ENCODE results near the gene ZNF804A. TPM values are rescaled to one million over a fixed set of nuclear protein-coding genes. Genes with fewer than 3 reads are reported as not detected.

Gene ZNF804A
- total RNA-seq, 1 donor from 2014 or later, result 23.1 TPM

DNA sequence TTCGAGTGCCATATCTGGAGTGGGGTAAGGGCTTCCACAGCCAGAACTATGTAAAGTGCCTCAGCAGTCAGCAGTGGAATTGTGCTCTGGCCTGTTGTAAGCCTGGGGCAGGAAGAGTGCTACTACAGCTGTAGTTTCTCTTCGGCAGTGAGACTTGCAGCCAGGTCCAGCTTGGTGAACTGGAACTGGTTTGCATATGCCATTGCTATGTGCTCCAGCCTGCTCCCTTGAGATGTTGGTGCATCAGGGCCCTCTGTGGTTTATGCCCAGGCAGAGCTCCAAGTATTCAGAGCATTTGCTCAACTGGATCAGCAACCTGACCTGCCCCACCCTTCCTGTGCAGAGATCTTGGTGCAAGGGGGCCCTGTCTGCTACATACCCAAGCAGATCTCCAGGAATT, 47.8 kb downstream of the ZNF804A start:
- H3K27ac Mint-ChIP-seq (ENCODE audit: unreplicated experiment), result no peak overlapping the region
- H3K4me1 Mint-ChIP-seq (ENCODE audit: low read depth, unreplicated experiment), result peaks cover 2% of the 10 kb centered on the region
- no peak for DNase-seq
- no peak overlapping the region for H3K4me3 Mint-ChIP-seq (ENCODE audit: unreplicated experiment)
- no peaks in the 10 kb centered on the region for H3K9me3 Mint-ChIP-seq (ENCODE audit: unreplicated experiment)
- H3K27me3 Mint-ChIP-seq (ENCODE audit: unreplicated experiment), result peaks cover 2% of the 10 kb centered on the region
- peaks cover 32% of the 10 kb centered on the region for H3K36me3 Mint-ChIP-seq (ENCODE audit: unreplicated experiment)
- TF ChIP-seq, protein P1, sequence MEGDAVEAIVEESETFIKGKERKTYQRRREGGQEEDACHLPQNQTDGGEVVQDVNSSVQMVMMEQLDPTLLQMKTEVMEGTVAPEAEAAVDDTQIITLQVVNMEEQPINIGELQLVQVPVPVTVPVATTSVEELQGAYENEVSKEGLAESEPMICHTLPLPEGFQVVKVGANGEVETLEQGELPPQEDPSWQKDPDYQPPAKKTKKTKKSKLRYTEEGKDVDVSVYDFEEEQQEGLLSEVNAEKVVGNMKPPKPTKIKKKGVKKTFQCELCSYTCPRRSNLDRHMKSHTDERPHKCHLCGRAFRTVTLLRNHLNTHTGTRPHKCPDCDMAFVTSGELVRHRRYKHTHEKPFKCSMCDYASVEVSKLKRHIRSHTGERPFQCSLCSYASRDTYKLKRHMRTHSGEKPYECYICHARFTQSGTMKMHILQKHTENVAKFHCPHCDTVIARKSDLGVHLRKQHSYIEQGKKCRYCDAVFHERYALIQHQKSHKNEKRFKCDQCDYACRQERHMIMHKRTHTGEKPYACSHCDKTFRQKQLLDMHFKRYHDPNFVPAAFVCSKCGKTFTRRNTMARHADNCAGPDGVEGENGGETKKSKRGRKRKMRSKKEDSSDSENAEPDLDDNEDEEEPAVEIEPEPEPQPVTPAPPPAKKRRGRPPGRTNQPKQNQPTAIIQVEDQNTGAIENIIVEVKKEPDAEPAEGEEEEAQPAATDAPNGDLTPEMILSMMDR (IDR thresholded peaks at IDR 0.05; ENCODE audit: partially characterized antibody, unreplicated experiment), result no peak

DNA sequence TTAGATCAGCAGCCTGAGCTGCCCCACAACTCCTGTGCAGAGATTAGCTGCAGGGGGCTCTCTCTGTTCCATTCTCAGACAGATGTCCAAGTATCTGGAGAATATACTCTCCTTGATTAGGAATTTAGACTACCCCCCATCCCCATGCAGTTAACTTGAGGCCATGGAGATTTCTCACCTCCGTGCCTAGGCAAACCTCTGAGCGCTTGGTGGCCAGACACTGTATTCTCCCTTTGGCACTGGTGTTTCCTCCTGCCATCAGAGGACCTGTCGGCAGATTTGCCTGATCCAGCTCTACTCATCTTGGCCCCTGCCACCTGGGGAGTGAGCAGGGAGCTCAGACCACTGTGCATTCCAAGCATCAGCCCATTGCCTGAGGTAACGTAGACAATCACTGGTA, 48.3 kb downstream of the ZNF804A start:
- Mint-ChIP-seq H3K27ac (ENCODE audit: unreplicated experiment) (no peak overlapping the region), H3K4me1 (ENCODE audit: low read depth, unreplicated experiment) (peaks cover 2% of the 10 kb centered on the region), H3K9me3 (ENCODE audit: unreplicated experiment) (no peaks in the 10 kb centered on the region), H3K36me3 (ENCODE audit: unreplicated experiment) (peaks cover 32% of the 10 kb centered on the region), H3K27me3 (ENCODE audit: unreplicated experiment) (peaks cover 2% of the 10 kb centered on the region), H3K4me3 (ENCODE audit: unreplicated experiment) (no peak overlapping the region)
- no peak for DNase-seq
- TF ChIP-seq, protein P1 (IDR thresholded peaks at IDR 0.05; ENCODE audit: partially characterized antibody, unreplicated experiment), result no peak

DNA sequence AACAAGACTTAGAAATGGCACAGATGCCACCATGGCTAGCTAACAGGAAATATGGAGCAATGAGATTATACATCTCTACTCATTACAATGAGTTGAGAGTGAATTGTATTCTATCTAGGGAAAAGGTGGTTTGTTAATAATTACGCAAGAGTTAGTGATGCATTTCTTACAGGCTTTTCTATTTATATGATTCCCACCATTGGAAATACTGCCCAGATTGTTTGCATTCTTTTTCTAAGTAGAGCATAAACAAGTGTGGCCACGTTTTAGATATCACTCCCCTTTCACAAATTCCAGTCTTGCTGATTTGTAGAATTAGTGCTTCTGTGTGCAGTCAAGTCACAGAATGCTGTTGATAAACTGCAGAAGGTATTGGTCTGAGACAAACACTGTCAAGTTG, 56.6 kb downstream of the ZNF804A start:
- TF ChIP-seq, protein P1 (IDR thresholded peaks at IDR 0.05; ENCODE audit: partially characterized antibody, unreplicated experiment), result no peak
- no peak overlapping the region for H3K4me3 Mint-ChIP-seq (ENCODE audit: unreplicated experiment)
- H3K9me3 Mint-ChIP-seq (ENCODE audit: unreplicated experiment), result no peaks in the 10 kb centered on the region
- no peak for DNase-seq
- no peaks in the 10 kb centered on the region for H3K4me1 Mint-ChIP-seq (ENCODE audit: low read depth, unreplicated experiment)
- peaks cover 5% of the 10 kb centered on the region for H3K36me3 Mint-ChIP-seq (ENCODE audit: unreplicated experiment)
- H3K27ac Mint-ChIP-seq (ENCODE audit: unreplicated experiment), result no peak overlapping the region
- H3K27me3 Mint-ChIP-seq (ENCODE audit: unreplicated experiment), result peaks cover 2% of the 10 kb centered on the region

DNA sequence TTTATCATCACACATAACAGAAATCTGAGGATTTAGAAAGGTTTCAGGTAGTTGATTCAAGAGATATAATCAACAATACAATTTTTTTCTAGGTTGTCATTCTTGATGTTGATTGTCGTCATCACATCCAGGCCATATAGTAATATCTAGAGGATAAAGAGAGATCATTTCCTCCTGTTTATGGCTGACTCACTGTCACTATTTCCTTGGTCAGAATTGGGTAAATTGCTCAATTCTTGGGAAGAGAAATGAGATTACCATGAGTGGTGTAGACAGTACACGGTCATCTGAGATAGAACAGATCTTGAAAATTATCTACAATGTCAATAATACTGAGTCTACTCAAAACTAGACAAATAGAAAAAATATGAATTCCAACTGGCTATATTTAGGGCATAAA, 78.8 kb downstream of the ZNF804A start:
- Mint-ChIP-seq H3K9me3 (ENCODE audit: unreplicated experiment) (peaks cover 10% of the 10 kb centered on the region), H3K27me3 (ENCODE audit: unreplicated experiment) (no peaks in the 10 kb centered on the region), H3K4me1 (ENCODE audit: low read depth, unreplicated experiment) (peaks cover 5% of the 10 kb centered on the region), H3K27ac (ENCODE audit: unreplicated experiment) (no peak overlapping the region), H3K36me3 (ENCODE audit: unreplicated experiment) (peaks cover 15% of the 10 kb centered on the region), H3K4me3 (ENCODE audit: unreplicated experiment) (no peak overlapping the region)
- TF ChIP-seq, protein P1 (IDR thresholded peaks at IDR 0.05; ENCODE audit: partially characterized antibody, unreplicated experiment), result no peak
- DNase-seq, result no peak

DNA sequence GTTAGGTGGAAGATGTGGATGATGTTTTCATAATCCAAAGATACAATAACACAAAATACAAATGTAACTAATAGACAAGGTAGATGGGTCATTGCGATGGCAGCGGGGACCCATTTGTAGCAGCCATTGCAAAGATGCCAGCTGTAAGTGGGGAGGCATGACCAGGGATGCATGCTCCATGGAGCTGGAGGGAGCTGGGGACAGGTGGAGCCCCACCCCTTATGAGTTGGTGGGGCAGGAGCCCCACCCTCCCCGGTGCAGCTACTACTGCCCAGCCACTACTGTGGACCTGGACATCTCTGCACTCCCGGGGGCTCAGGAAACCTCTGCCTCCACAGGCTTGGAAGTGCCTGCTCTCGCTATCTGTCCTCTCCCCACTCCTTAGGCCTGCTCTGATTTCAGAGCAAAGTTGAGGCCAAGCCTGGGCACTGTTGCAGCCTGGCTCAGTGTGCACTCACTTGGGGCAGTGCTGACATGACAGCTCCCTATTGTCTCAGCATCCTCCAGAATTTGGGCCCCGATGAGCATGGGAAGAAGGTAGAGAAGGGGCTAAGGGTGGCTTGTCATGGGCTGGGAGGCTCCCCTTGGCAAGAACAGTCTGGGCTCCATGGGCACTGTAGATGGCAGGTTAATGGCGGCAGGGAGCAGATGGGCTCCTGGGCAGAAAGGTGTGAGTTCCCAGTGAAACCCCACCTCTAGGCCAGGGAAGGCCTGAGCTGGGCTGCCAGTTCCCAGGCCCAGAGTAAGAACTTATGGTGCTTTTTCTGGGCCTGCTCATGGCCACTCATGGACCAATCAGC, 81.1 kb downstream of the ZNF804A start:
- peaks cover 12% of the 10 kb centered on the region for H3K9me3 Mint-ChIP-seq (ENCODE audit: unreplicated experiment)
- peak overlapping the region; percentile 12 for H3K4me3 Mint-ChIP-seq (ENCODE audit: unreplicated experiment)
- TF ChIP-seq, protein P1 (IDR thresholded peaks at IDR 0.05; ENCODE audit: partially characterized antibody, unreplicated experiment), result no peak
- H3K4me1 Mint-ChIP-seq (ENCODE audit: low read depth, unreplicated experiment), result peaks cover 2% of the 10 kb centered on the region
- no peak for DNase-seq
- no peak overlapping the region for H3K27ac Mint-ChIP-seq (ENCODE audit: unreplicated experiment)
- H3K27me3 Mint-ChIP-seq (ENCODE audit: unreplicated experiment), result no peaks in the 10 kb centered on the region
- peaks cover 15% of the 10 kb centered on the region for H3K36me3 Mint-ChIP-seq (ENCODE audit: unreplicated experiment)

Data from glutamatergic neuron (in vitro differentiated cells).